Right renal cortex interstitium (tissue), 3 donors: ENCODE data around the gene CPTP. TPM values are rescaled to one million over a fixed set of nuclear protein-coding genes. Genes with fewer than 3 reads are reported as not detected.

Experiments used
- DNase-seq, 3 donors: peaks; one replicate each; pipeline ENCODE4 v3.0.0-alpha.2; 2013; ENCODE audit warnings: low read depth in 3 of 3, low spot score in 2 of 3
- polyA plus RNA-seq, 3 donors: library from polyadenylated mRNA; unstranded; fragments of 120-200 nt; gene quantifications; one replicate each; pipeline ENCODE4 v1.2.1, GENCODE V29; 2013; ENCODE audit not compliant: insufficient read length in 3 of 3

Gene CPTP
- polyA plus RNA-seq, 3 donors = 9.1 to 12.9 (median 10.1) TPM

DNA sequence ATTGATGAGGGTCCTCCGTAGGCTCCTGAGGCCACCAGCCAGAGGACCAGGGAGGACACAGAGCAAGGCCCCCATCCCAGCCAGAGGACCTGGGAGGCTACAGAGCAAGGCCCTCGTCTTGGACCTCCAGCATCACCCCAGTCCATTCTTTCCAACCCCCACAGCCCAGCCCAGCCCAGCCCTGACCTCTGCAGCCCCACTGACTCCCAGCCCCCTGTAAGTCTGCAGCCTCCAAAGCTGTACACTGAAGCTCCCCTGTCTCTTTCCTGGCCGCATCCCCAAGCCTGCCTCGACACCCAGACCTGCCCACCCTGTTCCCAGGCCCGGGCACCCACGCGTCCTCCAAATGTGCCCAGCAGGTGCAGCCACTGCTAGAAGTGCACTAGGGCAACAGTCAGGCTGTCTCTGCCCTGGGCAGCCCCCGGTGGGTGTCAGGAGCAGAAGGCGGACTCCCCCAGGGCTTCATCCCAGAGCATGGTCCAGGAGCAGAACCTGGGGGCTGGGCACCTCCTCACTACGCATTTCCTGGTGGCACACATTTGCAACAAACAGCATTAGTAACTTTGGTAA lies 22.5 kb downstream of the CPTP start:
- DNase-seq = no peak

DNA sequence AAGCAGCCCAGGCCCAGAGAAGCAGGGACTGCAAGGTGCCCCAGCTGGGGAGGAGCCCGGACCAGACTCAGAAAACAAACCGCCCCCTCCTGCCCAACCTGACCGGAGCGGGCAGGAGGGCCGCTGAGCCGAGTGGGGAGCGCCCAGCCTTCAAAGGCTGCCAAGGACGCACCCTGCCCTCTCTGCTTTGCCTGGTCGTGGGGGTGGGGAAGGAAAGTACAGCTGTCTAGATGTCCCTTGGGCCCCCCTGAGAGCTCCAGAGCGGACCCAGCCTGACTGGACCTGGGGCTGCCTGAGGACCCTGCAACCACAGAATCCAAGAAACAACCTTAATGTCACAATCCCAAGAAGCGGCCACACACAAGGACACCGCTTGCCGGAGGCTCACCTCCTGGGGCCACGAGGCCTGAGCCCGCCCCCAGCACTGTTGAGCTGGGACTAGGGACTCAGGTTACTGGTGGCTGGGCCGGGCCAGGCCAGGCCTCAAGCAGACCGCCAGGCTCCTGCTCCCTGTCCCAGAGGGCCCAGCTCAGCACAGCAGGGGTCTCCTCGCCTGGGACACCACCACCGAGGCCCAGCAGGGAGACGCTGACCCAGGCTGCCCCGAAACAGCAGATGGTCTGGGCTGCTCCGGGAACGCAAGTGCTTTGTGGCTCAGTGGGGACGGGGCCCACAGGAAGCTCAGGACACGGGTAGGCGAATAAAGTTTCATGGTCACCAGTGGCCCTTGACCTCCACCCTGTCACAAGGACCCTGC lies 23.2 kb downstream of the CPTP start:
- DNase-seq = no peak

DNA sequence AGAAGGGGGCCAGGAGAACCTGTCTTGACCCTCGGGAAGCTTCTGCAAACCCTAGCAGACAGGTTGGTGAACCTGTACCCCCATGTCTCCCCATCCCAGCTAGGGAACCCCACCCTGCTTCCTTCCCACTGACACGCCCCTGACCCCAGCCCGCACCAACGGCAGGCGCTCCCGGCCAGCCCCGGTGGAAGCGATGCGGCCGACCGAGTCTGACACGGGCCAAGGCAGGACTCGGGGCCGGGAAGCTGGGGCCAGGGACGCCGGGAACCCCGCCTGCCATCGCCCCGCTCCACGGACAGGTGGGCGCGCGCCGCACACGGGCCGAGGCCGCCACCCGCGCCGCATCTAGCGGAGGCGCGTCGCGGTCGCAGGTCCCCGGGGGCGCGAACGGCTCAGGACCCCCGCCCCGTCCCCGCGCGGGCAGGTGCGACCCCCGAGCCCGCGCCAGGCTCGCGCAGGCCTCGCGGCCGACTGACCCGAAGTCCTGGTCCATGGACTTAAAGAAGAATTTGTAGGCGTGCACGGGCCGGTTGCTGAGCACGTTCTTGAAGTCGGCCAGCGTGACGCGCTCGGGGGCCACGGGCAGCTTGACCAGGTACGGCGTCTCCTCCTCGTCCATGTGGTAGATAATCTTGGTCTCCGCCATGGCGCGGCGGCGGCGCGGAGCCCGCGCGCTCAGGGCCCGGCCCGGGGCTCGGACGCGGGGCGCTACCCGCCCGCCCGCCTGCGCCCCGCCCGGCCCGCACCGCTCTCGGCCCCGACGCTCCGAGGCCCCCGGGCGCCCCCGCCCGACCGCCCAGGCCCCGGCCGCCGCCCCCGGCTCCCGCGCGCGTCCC lies 24.0 kb downstream of the CPTP start:
- DNase-seq = no peak

GRCh38 chr1:1349256-1350012 lies 24.8 kb downstream of the CPTP start, which contains the start of gene DVL1:
Gene DVL1, minus strand, starts transcription at chr1:1349418. Its CDS starts 353 bp downstream, at chr1:1349065.
- no peak for DNase-seq

DNA sequence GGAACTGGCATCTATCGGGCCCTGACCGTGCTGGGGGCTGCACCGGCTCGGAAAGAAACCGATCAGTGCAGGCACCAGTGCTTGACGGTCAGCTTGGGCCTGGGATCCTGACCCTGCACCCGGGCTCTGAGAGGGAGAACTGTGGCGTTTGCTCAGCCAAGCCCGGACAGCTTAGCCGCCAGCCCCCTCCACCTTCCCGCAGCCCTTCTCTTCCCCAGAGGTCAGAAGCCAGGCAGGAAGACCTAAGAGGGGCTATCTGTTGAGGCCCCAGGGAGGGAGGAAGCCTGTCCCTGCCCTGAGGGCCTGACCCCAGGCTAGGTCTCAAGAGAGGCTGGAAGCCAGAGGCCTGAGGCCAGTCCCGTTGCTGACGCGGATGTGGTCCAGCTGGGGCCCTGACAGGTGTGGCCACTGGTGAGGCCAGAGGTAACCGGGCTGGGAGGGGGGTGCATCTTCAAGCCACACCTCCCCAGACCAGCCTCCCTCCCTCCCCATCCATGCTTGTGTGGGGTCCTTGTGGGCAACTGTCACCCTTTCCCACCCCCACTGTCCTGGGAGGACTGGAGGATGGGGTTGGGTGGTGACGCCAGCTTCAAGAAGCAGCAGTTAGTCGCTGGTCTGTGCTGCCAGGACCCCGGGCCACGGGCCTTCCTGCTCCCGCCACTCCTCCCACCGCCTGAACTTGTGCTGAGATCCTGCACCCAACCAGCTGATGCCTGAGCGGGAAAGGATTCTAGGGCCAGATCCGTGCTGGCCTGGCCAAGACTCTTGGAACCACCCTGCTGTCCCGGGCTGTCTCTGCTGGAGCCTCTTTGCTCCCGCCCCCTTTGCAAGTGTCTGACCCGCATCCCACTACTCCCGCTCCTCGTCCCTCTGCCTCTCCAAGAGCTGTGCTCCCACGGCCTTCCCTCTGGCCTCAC lies 27.2 kb downstream of the CPTP start:
- DNase-seq = no peak

- DNase-seq = no peak
Observed at GRCh38 chr1:1352786-1353388, 28.3 kb downstream of the CPTP start.

GRCh38 chr1:1353389-1354151 lies 29.0 kb downstream of the CPTP start:
- no peak for DNase-seq

- no peak for DNase-seq
Observed at GRCh38 chr1:1354271-1355247, 30.0 kb downstream of the CPTP start.

- no peak for DNase-seq
Observed at GRCh38 chr1:1355416-1355815, 30.8 kb downstream of the CPTP start.

DNA sequence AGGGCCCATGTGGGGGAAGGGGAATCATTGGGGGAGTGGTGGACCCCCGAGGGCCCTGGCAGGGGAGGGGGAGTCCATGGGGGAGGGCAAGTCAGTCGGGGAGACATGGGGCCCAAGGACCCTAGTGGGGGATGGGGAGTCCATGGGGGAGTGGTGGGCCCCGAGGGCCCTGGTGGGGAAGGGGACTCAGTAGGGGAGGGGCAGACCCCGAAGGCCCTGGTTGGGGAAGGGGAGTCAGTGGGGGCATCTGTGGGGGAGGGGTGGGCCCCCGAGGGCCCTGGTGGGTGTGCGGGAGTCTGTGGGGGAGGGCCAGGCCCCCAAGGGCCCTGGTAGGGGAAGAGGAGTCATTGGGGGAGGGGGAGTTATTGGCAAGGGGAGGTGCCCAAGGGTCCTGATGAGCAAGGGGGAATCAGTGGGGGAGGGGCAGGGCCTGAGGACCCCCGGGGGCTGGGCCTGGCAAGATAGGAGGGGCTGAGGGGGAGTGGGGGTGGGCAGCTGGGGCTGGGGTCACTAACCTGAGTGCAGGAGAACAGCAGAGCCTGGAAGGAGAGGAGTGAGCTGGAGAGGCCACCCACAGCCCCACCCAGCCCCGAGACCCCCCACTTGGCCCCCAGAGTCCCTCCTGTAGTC lies 31.7 kb downstream of the CPTP start:
- DNase-seq = no peak

- DNase-seq = no peak
Observed at GRCh38 chr1:1356796-1357401, 32.3 kb downstream of the CPTP start.

DNA sequence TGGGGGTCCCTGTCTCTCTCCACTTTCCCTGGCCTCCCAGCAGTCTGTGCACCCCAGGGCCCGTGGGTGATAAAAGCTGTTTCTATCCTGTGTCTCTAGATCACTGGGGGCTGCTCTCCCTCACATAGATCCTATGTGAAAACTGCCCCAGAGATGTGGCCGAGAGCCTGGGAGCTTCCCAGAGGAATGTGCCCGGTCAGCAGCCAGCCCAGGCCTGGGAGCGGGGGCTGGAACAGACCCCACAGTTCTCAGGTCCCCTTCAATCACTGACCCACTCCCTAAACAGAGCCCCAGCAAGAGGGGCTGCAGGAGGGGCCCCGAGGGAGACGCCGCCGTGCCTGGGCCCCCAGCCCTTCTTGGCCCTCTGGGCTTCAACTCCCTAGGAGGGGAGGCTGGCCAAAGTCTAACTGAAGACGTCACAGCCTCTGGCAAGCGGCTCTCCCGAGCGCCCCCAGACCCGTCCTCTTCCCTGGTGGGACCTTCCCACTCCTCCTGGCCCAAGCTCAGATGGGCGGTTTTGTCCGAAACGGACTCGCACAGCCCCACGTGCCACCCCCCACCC lies 33.4 kb downstream of the CPTP start:
- DNase-seq = no peak

DNA sequence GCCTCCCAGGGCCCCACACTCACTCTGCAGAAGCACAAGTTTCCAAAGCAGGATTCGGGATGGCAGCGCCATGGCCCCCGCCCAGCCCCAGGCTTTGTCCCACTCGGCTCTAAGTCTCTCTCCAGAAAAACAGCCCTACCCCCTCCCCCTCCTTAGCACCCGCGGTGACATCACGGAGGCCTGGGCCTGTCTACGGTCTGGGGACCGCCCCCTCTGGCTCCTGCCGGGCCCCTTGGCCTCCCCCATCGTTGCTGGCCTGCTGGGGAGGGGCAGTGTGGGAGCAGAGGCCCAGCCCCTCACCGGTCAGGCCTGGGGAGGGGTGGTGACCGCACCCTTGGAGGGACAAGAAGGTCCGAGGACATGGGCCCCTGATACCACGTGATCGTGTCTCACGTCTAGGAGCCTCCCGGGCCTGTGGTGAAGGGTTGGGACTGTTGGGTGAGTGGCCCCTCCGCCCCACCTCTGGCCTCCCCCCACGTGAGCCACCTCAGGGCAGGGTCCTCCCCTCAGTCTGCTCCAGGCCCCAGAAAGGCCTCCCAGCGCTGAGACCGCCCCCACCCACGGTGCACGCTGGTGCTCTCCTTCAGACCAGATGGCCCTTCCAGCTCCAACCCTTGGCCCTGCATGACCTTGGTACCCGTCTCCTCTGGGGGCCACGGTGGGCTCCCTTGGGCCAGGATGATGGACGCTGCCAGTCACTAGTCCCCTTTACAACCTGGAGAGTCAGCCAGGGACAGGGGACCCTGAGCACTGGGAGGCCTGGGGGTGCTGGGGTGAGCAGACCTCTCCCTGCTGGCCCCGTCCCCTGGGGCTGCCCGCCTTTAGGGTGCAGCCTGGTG lies 34.0 kb downstream of the CPTP start, which contains the start of gene MXRA8:
Gene MXRA8 (minus strand): TSS at position 123 of the 839 bp plus-strand sequence. CDS start 51 bp downstream, at position 72.
- DNase-seq = no peak

- DNase-seq = no peak
Observed at GRCh38 chr1:1359308-1359663, 34.7 kb downstream of the CPTP start.
